Measurements from ENCODE around the gene TBC1D22A.

Gene TBC1D22A

GRCh38 chr22:47011859-47012258 lies 249.4 kb downstream of the TBC1D22A start:
- no peak for DNase-seq (ENCODE audit: low read depth in 2 of 2)

DNA sequence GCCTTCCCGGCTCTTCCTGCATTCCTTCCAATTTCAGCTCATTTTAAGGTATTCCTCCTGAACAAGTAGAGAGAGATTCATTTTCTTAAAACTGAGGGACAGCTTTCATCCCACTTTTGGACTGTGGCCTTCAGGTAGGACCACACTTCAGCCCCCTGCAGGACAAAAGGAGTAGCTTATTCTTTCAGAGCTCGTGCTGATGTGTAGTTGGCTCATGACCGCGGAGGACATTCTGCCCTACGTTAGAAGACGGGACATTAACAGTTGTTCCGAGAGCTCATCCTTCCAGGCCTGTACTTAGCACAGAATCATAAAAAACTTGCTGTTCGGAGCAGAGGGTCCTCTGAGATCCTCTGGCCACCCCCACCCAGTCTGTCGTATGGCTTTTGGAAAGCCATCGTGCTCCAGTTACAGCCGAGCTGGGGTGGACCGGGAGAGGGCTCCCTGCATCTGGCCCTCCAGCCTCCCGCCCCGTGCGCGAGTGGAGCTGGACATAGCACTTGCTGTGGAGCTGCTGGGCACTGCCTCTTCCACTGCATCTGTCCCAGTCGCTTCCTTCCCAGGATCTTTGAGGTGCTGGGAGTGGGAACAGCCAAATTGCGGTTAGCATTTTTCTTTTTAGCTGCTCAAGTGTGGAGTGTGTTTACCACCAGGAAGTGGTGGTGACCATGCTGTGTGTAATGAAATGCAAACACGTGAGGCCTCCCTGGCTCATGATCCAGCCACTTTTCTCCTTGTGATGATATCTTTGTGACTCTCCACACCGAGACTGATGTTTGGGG lies 250.3 kb downstream of the TBC1D22A start:
- DNase-seq (ENCODE audit: low read depth in 2 of 2), result no peak

DNA sequence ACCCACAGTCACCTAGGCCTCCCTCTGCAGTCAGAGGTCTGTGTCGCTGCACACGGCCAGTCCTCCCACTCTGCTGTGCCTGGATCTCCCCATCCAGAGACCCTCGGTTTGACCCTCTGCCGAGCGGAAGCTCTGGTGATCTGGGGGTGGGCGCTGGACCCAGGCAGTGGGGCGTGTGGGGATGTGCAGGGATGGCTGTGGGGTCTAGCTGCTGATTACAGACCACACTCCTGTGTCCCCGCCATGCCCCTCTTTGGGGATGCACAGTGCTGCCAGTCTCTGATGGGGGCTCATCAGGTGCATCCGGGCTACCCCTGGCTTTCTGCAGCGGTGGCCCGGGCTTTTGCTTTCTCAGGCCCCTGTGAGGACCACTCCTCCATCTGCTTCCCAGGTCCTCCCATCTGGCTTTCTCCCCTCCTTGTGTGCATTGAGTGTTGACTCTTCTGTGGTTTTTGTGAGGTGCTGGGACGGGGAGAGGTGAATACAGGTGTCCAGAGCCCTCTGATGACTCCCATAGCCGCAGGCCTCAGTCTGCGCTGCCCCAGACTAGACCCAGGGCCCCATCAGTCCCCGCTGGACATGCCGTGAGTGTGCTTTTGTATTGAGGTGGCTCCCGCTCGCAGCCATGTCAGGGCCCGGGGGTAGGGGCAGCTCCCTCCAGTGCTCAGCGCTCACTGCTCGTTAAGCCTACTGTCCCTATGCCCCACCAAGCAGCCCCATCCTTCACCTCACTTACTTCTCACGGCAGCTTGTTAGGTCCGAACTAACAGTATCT lies 251.6 kb downstream of the TBC1D22A start:
- DNase-seq (ENCODE audit: low read depth in 2 of 2), result no peak

- no peak for DNase-seq (ENCODE audit: low read depth in 2 of 2)
Measured at GRCh38 chr22:47014636-47015345, 252.3 kb downstream of the TBC1D22A start.

DNA sequence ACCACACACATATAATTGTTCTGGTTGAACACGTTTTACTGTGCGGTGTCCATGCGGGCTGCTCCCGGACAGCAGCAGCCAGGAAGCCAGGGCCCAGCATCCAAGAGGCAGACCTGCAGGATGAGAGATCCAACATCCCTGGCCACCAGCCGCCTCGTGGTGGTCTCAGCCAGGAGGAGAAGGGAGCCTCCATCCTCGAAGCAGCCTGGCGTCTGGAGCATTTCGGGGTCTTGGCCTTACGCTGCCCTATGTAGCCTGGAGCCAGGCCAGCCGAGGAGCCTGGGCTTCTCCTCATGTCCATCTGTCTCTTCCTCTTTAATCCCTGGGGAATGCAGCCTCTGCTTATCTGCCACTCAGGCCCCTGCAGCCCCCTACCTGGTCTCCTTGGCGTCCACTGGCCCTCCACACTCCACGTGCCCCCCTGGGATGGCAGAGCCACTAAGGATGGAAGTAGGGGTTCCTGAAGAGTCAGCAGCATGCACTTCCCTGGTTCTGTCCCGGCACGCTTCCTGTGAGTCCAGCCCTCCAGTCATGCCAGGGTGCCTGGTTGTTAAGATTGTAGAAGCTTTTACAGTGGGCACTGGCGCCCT lies 253.2 kb downstream of the TBC1D22A start:
- DNase-seq (ENCODE audit: low read depth in 2 of 2), result no peak

- DNase-seq (ENCODE audit: low read depth in 2 of 2), result no peak
Measured at GRCh38 chr22:47016631-47017030, 254.2 kb downstream of the TBC1D22A start.

DNA sequence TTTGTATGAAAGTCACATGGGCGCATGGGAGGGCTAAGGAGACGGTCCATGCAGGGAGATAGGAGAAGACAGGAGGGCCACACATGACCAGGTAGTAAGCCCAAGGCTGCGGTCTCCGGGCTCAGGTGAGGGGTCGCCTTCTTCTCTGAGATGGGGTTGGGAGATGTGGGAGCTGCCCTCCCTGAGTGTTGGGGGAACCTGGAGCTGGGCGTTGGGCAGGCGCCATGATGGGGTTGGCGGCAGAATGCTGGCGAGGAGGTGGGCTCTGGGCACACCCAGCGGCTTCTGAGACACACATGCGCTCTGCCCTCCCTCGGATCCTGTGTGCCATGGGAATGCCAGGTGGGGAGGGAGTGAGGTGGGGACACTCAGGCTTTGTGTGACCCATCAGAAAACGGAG lies 254.8 kb downstream of the TBC1D22A start:
- no peak for DNase-seq (ENCODE audit: low read depth in 2 of 2)

DNA sequence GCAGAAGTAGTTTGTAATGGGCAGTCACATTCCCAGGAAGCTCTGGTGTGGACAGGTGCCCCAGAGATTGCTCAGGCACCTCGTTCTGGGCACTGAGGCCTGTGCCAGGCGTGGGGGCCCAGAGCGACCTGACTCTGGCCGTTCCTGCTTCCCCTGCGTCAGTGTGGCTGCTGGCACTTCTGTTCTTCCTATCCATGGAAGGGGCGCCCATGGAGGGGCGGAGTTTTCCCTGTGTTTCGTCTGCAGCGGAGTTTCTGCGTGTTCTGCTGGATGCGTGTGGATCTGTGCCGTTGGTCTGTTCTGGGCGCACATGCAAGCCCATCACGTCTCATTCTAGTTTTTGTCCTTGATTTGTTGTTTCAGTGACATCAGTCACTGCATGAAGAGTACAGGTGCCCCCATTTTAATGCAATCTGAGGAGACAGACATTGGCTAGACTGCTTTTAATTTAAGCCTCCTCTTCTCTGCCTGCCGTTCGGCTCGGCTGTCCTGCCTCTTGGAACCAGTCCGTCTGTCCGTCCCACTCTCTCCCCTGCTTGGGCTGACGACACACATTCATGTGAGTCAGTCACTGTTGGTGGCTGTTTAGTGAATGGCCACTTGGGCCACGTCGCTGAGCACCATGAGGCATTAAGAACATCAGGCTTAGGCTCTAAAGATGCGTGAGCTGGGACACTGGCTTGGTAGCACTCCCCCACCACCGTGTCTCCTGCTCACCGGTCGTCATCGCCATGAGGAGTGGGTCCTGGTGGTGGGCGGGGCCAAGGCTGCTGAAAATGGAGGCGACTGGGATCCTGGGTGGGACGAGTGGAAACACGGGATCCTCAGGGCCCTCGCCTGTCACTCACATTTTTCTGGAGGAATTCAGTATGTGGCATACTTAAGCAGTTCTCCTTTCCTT lies 255.8 kb downstream of the TBC1D22A start:
- no peak for DNase-seq (ENCODE audit: low read depth in 2 of 2)

GRCh38 chr22:47019012-47019790 lies 256.8 kb downstream of the TBC1D22A start:
- DNase-seq (ENCODE audit: low read depth in 2 of 2), result no peak

DNA sequence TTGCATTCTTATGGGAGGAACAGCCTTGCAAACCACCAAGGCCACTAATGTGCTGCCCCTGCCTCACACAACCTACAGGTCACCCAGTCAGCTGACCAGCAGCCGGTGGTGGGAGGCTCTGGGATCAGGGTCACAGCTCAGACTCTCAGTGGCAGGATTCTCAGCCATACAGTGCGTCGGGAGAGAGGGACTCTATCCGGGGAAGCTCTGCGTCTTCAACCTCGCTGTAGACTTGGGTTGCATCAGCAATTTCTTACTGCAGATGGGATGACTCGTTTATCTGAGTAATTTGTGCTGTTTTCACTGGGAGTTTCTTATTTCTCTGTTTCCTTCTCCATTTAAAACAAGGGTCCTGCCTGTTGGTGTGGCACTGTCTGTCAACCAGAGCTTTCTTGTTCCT lies 257.7 kb downstream of the TBC1D22A start:
- no peak for DNase-seq (ENCODE audit: low read depth in 2 of 2)

- DNase-seq (ENCODE audit: low read depth in 2 of 2), result no peak
Measured at GRCh38 chr22:47021371-47022074, 259.1 kb downstream of the TBC1D22A start.

DNA sequence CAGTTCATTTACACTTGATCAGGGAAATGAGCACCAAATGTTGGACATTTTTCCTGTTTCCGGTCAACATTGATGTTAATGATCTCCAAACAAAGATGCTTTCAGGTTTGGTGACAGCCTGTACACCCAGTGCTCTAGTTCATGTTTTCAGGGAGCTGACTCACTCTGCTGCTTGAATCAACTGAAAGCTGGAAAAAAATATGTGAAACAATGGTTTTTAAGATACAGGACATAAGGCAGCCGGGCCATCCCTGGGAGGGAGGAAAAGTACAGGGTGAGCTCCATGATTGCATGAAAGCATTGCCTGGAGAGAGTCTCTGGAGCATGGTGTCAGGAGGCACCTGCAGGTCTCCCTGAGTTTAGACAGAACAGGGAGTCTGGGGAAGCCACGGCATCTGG lies 259.6 kb downstream of the TBC1D22A start:
- no peak for DNase-seq (ENCODE audit: low read depth in 2 of 2)

- no peak for DNase-seq (ENCODE audit: low read depth in 2 of 2)
Measured at GRCh38 chr22:47022475-47022874, 260.0 kb downstream of the TBC1D22A start.

DNA sequence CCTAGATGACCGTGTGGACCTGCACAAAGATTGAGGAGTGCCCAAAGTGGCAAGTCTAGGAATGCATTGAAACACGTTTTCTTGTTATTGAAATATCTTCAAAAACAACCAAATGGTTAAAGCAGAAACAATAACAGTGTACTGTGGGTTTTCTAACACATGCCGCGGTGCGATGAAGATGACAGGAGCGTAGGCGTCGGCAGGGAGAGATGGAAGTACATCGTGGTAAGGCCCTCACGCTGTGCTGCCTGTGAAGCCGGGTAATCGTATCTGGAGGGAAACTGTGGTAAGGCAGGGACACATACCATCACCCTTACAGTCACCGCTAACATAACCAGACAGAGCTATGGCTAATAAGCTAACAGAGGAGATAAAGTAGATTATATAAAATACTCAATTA lies 261.4 kb downstream of the TBC1D22A start:
- DNase-seq (ENCODE audit: low read depth in 2 of 2), result no peak

DNA sequence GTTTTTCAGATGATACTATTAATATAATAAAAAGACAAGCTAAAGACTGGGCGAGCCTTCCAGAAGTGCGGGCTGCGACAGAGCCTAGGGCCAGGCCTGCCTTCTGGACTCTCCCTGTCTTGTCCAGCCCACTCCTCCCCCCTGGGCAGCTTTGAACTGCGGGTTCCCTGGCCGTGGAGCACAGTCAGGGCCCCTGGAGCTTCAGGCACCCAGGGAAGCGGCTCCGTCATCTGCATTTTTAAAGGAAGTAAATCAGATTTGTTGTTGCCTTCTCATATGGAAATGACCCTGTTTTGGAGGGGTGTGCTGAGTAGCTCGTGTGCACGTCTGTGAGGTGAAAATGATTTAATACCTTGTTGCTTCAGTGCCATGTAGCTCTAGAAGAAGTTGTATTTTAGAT lies 265.3 kb downstream of the TBC1D22A start:
- DNase-seq (ENCODE audit: low read depth in 2 of 2), result no peak

DNA sequence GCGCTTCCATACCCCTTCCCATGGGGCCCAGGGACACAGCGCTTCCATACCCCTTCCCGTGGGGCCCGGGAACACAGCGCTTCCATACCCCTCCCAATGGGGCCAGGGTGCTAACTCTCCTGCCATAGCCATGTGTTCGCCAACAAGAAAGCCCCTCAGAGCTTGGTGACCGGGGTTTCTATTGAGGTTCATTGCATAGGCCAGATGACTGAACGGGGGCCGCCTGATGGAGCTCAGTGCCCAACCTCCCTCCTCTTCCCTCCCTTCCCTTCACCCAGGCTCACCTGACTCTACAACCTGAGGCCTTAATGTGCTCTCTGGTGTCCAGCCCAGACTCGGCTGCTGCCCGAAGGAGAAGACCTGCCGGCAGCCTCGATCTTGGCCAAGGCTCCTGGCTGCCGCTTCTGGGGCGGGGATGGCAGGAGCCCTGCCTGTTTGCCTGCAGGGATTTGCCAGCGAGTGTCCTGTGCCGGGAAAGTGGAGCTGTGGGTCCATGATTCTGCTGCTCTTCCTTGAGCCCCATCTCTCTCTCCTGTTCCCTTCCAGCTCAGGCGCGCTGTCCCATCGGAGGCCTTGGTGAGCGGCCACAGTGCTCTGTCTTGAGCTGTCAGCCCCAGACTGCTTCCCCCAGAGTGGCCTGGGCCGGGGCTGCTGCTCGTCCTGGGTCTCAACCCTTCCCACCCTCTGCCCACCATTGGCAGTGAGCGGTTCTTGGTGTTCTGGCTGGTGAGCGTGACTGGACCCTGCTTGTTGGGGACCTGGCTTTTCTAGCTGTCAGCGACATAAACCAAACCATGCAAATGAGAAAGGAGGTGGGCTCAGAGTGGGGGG lies 267.0 kb downstream of the TBC1D22A start:
- no peak for DNase-seq (ENCODE audit: low read depth in 2 of 2)

DNA sequence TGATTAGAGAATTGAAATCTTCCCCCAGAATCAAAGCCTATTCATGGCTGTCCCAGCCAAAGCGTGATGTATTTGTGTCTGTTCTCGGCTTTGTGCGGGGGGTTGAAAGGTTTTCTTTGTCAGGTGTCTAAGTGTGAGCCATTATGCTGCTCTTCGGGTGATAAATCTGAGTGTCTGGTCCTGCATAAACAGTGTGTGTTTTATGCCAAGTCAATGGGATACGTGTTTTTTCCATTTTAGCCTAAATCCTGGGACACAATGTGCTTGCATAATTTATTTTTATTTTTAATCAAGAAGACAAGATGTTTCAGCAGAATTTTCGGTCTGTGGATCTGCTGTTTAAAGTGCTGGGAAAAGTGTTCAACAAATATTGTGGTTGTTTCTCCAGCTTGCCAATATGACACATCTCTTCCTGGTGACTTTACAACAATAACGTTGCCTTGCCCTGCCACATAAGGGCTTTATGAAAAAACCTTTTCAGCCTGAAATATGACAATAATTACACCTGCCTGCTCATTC lies 267.8 kb downstream of the TBC1D22A start:
- DNase-seq (ENCODE audit: low read depth in 2 of 2), result no peak

DNA sequence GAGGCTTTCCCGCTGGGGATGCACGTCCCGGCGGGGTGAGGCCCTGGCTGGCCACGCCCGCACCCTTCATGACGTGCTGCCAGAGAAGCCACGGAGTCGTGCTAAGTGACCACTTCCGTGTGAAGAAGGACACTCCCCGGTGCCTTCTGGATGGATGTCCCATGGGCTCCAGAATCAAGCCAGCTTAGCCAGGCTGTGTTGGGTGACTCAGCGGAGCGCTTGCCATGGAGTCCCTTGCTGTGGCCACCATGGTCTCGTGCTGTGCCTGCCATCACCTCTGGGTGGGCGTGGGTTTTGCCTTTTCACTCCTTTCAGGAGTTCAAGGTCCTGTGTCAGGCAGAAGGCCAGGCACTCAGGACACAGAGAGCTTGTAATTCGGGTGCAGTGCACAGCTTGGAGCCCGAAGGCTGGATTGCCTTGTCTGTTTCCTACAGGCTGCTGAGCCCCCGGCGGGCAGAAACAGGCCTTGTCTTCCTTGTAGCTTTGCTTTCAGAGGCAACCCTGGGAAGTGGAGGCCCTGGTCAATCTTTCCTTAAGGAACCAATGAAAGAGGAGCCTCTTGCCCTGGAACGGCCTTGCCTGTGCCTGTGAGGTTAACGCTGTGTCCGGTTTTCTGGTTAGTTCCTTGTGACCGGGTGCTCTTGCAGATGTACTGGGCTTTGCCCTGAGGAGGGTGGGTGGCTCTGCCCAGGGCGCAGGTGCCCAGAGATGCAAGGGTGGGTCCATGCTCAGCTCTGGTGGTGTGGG lies 268.6 kb downstream of the TBC1D22A start:
- no peak for DNase-seq (ENCODE audit: low read depth in 2 of 2)
